K562 (cell line): ENCODE results near the gene PTCH1. TPM values are rescaled to one million over a fixed set of nuclear protein-coding genes. Genes with fewer than 3 reads are reported as not detected.

Source experiments
- FOXP1 ChIP-seq: sonication (generic); formaldehyde crosslinking; IDR thresholded peaks from 2 replicates; pipeline ENCODE4 v1.8.0; 2022; ENCODE audit warnings: mild to moderate bottlenecking, missing genetic modification reagents
- HDAC2 ChIP-seq: fragments of 450-650 bp; IDR thresholded peaks from 2 replicates; pipeline ENCODE4 v1.6.1; 2016; ENCODE audit warnings: mild to moderate bottlenecking
- KHSRP ChIP-seq: fragments of 450-650 bp; IDR thresholded peaks from 2 replicates; pipeline ENCODE4 v1.6.1; 2017
- PCBP1 ChIP-seq: fragments of 200-400 bp; formaldehyde crosslinking; IDR thresholded peaks from 2 replicates; pipeline ENCODE4 v1.6.1; 2018; ENCODE audit warnings: mild to moderate bottlenecking, low read depth, low read length; ENCODE audit not compliant: poor library complexity, severe bottlenecking
- PCBP2 ChIP-seq: fragments of 200-400 bp; formaldehyde crosslinking; IDR thresholded peaks from 2 replicates; pipeline ENCODE4 v1.6.1; 2018; ENCODE audit warnings: low read length, low read depth, mild to moderate bottlenecking, moderate library complexity; ENCODE audit not compliant: poor library complexity, severe bottlenecking
- PRMT5 ChIP-seq: sonication (generic); formaldehyde crosslinking; IDR thresholded peaks from 2 replicates; pipeline ENCODE4 v1.5.0; 2020; ENCODE audit warnings: missing genetic modification reagents
- PURB ChIP-seq: sonication (generic); formaldehyde crosslinking; IDR thresholded peaks from 2 replicates; pipeline ENCODE4 v1.9.0; 2021; ENCODE audit warnings: low read depth, mild to moderate bottlenecking, missing genetic modification reagents
- RCOR1 ChIP-seq, 2 experiments: IDR thresholded peaks; 2 replicates each; pipeline ENCODE4 v1.6.1; 2012; ENCODE audit warnings: low read depth in 2 of 2, low read length in 2 of 2, borderline replicate concordance in 1 of 2, improper control_type of control experiment in 1 of 2
- SMAD2 ChIP-seq: fragments of 150-350 bp; IDR thresholded peaks from 2 replicates; pipeline ENCODE4 v1.6.1; 2014; ENCODE audit warnings: low read depth, mild to moderate bottlenecking, low read length
- SMC3 ChIP-seq: conservative IDR thresholded peaks from 2 replicates; pipeline ENCODE4 v1.6.1; 2011; ENCODE audit warnings: low read depth, low read length, improper control_type of control experiment; ENCODE audit not compliant: insufficient read depth
- SP1 ChIP-seq: sonication (generic); formaldehyde crosslinking; IDR thresholded peaks from 2 replicates; pipeline ENCODE4 v1.8.1; 2022; ENCODE audit warnings: mild to moderate bottlenecking, missing genetic modification reagents
- TAF15 ChIP-seq: fragments of 200-400 bp; formaldehyde crosslinking; IDR thresholded peaks from 2 replicates; pipeline ENCODE4 v1.6.1; 2017; ENCODE audit warnings: mild to moderate bottlenecking, low read depth, low read length, moderate library complexity
- ZNF121 ChIP-seq: sonication (generic); formaldehyde crosslinking; conservative IDR thresholded peaks from 2 replicates; pipeline ENCODE4 v1.8.0; 2022; ENCODE audit warnings: missing genetic modification reagents
- ZNF197 ChIP-seq: fragments of 200-800 bp; sonication (Bioruptor generic); IDR thresholded peaks from 2 replicates; pipeline ENCODE4 v1.6.1; 2016; ENCODE audit warnings: low read depth, missing genetic modification characterization, missing compliant biosample characterization
- ZNF282 ChIP-seq: sonication (generic); formaldehyde crosslinking; IDR thresholded peaks from 2 replicates; pipeline ENCODE4 v1.8.1; 2023; ENCODE audit warnings: missing genetic modification reagents
- ZNF76 ChIP-seq: fragments of 250-450 bp; sonication (Bioruptor Pico); IDR thresholded peaks from 2 replicates; pipeline ENCODE4 v1.4.0; 2020; ENCODE audit warnings: mild to moderate bottlenecking, moderate library complexity, borderline replicate concordance
- ZSCAN29 ChIP-seq: fragments of 450-650 bp; IDR thresholded peaks from 2 replicates; pipeline ENCODE4 v1.6.1; 2017
- polyA plus RNA-seq, 8 experiments: library from polyadenylated mRNA; depleted of rRNA in 4 of 8; stranded (reverse) in 5 of 8; unstranded in 3 of 8; fragments of >200 nt; fragmentation: Nextera tagmentation in 2 of 8; fragmentation: Illumina TruSeq in 1 of 8; extraction: Ambion mirVana in 2 of 8; extraction: Trizol in 1 of 8; gene quantifications; 2 replicates each; pipeline versions ENCODE4 v1.2.1 to v1.2.3, GENCODE V29; 2011 to 2014; ENCODE audit warnings: inconsistent platforms in 1 of 8, missing spikeins in 1 of 8
- total RNA-seq, 7 experiments: library from RNA; depleted of rRNA in 6 of 7; stranded (reverse); fragments of >200 nt in 6 of 7; fragmentation: Illumina TruSeq in 2 of 7; extraction: Trizol in 2 of 7; gene quantifications; 2 replicates each; pipeline versions ENCODE4 v1.2.1 to v1.2.3, GENCODE V29; 2011 to 2021; ENCODE audit warnings: low replicate concordance in 1 of 7
- TF ChIP-seq, protein P1 (sequence below): fragments of 250-450 bp; sonication (Bioruptor Pico); IDR thresholded peaks from 2 replicates; pipeline ENCODE4 v1.5.0; 2021
- TF ChIP-seq, protein P2 (sequence below), 2 experiments: fragments of 150-350 bp in 1 of 2; IDR thresholded peaks; 2 replicates each; pipeline ENCODE4 v1.6.1; 2012 to 2016; ENCODE audit warnings: low read depth in 2 of 2, low read length in 2 of 2, mild to moderate bottlenecking in 1 of 2, moderate library complexity in 1 of 2
- TF ChIP-seq, protein P3 (sequence below): fragments of 200-800 bp; sonication (Bioruptor generic); IDR thresholded peaks from 2 replicates; pipeline ENCODE4 v1.6.1; 2016; ENCODE audit warnings: missing genetic modification characterization, missing compliant biosample characterization

PTCH1 gene
- total and polyA plus RNA-seq, 9 of the 15 experiments (the other 6 are each of a cell fraction or from before 2014, with no cell fraction given): 0.70 to 9.9 (median 3.8) TPM

DNA sequence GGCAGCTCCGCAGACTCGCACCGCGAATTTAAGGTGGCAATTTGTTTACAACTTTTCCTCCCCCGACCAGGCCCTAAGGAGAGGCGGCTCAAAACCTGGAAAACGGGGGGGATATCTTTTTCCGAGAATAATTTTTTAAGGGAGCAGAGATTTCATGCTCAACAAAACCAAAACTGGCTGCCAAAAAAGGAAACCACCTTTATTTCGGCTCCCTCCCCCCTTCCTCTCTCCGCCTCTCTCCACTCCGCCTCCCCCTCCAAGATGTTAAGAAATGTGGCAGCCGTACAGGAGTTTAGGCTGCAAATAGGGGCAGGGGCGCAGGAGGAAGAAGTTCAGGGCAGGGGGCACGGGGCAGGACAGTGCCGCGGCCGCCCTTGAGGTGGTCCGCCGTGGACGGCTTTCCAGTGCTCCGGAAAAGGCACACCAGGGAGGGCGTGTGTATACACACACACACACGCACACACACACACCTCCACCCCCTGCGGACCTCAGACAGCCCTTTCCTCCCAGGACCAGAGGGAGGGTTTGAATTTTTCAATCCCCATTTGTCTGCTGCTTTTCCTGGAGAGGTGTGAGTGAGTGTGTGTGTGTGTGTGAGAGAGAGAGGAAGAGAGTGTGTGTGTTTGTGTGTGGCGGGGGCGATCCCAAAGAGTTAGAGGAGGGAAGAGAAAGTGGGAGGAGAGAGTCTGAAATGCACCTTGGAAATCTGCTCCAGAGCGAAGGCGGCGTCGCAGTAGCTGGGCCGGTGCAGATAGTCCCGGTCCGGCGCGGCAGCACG lies 9.1 kb downstream of the PTCH1 start (continued):
- TF ChIP-seq PCBP2 (no peak), PCBP1 (no peak), ZNF197 (no peak), TAF15 (no peak), ZNF121 (no peak), RCOR1 (IDR thresholded peaks at IDR 0.05; ENCODE audit: borderline replicate concordance in 1 of 2, low read depth in 2 of 2, low read length in 2 of 2) (0 out of 4 replicates have a peak, but pooled peaks of 1 of the 2 experiments have one; percentile 2), HDAC2 (peak; percentile 49; the same call in 1 of the 2 replicates), SP1 (CRISPR knock-in tag) (no peak), FOXP1 (CRISPR knock-in tag) (no peak), ZSCAN29 (no peak), ZNF282 (CRISPR knock-in tag) (no peak), PURB (no peak), ZNF76 (CRISPR knock-in tag) (no peak), PRMT5 (no peak), KHSRP (no peak), SMC3 (no peak), SMAD2 (no peak)
- TF ChIP-seq, protein P1, sequence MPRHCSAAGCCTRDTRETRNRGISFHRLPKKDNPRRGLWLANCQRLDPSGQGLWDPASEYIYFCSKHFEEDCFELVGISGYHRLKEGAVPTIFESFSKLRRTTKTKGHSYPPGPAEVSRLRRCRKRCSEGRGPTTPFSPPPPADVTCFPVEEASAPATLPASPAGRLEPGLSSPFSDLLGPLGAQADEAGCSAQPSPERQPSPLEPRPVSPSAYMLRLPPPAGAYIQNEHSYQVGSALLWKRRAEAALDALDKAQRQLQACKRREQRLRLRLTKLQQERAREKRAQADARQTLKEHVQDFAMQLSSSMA (CRISPR knock-in tag): no peak
- TF ChIP-seq, protein P2, sequence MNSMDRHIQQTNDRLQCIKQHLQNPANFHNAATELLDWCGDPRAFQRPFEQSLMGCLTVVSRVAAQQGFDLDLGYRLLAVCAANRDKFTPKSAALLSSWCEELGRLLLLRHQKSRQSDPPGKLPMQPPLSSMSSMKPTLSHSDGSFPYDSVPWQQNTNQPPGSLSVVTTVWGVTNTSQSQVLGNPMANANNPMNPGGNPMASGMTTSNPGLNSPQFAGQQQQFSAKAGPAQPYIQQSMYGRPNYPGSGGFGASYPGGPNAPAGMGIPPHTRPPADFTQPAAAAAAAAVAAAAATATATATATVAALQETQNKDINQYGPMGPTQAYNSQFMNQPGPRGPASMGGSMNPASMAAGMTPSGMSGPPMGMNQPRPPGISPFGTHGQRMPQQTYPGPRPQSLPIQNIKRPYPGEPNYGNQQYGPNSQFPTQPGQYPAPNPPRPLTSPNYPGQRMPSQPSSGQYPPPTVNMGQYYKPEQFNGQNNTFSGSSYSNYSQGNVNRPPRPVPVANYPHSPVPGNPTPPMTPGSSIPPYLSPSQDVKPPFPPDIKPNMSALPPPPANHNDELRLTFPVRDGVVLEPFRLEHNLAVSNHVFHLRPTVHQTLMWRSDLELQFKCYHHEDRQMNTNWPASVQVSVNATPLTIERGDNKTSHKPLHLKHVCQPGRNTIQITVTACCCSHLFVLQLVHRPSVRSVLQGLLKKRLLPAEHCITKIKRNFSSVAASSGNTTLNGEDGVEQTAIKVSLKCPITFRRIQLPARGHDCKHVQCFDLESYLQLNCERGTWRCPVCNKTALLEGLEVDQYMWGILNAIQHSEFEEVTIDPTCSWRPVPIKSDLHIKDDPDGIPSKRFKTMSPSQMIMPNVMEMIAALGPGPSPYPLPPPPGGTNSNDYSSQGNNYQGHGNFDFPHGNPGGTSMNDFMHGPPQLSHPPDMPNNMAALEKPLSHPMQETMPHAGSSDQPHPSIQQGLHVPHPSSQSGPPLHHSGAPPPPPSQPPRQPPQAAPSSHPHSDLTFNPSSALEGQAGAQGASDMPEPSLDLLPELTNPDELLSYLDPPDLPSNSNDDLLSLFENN (IDR thresholded peaks at IDR 0.05; ENCODE audit: low read depth in 2 of 2, low read length in 2 of 2): no peak
- TF ChIP-seq, protein P3, sequence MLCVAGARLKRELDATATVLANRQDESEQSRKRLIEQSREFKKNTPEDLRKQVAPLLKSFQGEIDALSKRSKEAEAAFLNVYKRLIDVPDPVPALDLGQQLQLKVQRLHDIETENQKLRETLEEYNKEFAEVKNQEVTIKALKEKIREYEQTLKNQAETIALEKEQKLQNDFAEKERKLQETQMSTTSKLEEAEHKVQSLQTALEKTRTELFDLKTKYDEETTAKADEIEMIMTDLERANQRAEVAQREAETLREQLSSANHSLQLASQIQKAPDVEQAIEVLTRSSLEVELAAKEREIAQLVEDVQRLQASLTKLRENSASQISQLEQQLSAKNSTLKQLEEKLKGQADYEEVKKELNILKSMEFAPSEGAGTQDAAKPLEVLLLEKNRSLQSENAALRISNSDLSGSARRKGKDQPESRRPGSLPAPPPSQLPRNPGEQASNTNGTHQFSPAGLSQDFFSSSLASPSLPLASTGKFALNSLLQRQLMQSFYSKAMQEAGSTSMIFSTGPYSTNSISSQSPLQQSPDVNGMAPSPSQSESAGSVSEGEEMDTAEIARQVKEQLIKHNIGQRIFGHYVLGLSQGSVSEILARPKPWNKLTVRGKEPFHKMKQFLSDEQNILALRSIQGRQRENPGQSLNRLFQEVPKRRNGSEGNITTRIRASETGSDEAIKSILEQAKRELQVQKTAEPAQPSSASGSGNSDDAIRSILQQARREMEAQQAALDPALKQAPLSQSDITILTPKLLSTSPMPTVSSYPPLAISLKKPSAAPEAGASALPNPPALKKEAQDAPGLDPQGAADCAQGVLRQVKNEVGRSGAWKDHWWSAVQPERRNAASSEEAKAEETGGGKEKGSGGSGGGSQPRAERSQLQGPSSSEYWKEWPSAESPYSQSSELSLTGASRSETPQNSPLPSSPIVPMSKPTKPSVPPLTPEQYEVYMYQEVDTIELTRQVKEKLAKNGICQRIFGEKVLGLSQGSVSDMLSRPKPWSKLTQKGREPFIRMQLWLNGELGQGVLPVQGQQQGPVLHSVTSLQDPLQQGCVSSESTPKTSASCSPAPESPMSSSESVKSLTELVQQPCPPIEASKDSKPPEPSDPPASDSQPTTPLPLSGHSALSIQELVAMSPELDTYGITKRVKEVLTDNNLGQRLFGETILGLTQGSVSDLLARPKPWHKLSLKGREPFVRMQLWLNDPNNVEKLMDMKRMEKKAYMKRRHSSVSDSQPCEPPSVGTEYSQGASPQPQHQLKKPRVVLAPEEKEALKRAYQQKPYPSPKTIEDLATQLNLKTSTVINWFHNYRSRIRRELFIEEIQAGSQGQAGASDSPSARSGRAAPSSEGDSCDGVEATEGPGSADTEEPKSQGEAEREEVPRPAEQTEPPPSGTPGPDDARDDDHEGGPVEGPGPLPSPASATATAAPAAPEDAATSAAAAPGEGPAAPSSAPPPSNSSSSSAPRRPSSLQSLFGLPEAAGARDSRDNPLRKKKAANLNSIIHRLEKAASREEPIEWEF (CRISPR knock-in tag): no peak
